NB4 (cell line): ENCODE data around the gene ANKRD60.

Experiments
- MYC ChIP-seq: IDR thresholded peaks from 2 replicates; pipeline ENCODE4 v1.6.1; 2011; ENCODE audit warnings: low read depth, low read length
- POLR2A ChIP-seq: IDR thresholded peaks from 2 replicates; pipeline ENCODE4 v1.6.1; 2011; ENCODE audit warnings: mild to moderate bottlenecking; ENCODE audit not compliant: insufficient read length; ENCODE audit errors: extremely low read depth
- TF ChIP-seq, protein P1 (sequence below): IDR thresholded peaks from one replicate; pipeline ENCODE4 v1.5.1; 2012; ENCODE audit warnings: low read depth, low read length
- TF ChIP-seq, protein P2 (sequence below): IDR thresholded peaks from 2 replicates; pipeline ENCODE4 v1.6.1; 2011; ENCODE audit warnings: low read depth, low read length

DNA sequence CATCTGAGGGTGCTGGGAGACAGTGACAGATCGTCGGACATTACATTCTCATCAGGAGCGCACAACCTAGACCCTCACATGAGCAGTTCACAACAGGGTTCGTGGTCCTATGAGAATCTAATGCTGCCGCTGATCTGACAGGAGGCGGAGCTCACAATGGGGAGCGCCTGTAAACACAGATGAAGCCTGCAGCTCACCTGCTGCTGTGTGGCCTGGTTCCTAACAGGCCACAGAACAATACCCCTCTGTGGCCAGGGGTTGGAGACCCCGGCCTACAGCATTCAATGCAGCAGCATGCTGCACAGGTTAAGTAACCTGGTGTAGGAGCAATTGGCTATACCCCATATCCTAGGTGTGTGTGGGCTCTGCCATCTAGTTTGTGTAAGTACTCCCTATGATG lies 19.5 kb downstream of the ANKRD60 start:
- TF ChIP-seq, protein P1, sequence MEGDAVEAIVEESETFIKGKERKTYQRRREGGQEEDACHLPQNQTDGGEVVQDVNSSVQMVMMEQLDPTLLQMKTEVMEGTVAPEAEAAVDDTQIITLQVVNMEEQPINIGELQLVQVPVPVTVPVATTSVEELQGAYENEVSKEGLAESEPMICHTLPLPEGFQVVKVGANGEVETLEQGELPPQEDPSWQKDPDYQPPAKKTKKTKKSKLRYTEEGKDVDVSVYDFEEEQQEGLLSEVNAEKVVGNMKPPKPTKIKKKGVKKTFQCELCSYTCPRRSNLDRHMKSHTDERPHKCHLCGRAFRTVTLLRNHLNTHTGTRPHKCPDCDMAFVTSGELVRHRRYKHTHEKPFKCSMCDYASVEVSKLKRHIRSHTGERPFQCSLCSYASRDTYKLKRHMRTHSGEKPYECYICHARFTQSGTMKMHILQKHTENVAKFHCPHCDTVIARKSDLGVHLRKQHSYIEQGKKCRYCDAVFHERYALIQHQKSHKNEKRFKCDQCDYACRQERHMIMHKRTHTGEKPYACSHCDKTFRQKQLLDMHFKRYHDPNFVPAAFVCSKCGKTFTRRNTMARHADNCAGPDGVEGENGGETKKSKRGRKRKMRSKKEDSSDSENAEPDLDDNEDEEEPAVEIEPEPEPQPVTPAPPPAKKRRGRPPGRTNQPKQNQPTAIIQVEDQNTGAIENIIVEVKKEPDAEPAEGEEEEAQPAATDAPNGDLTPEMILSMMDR = no peak
- TF ChIP-seq POLR2A = no peak
- TF ChIP-seq, protein P2, sequence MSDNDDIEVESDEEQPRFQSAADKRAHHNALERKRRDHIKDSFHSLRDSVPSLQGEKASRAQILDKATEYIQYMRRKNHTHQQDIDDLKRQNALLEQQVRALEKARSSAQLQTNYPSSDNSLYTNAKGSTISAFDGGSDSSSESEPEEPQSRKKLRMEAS = no peak
- TF ChIP-seq MYC = no peak
